GM12872 (cell line): ENCODE measurements around the gene DIAPH1.

Experiments used
- TF ChIP-seq, protein P1 (sequence below): IDR thresholded peaks from 3 replicates; pipeline ENCODE4 v1.5.1; 2011; ENCODE audit warnings: low read depth, mild to moderate bottlenecking, low read length, moderate library complexity; ENCODE audit not compliant: insufficient read depth

Gene DIAPH1

GRCh38 chr5:141608557-141608956, 10.2 kb downstream of the DIAPH1 start:
- TF ChIP-seq, protein P1, sequence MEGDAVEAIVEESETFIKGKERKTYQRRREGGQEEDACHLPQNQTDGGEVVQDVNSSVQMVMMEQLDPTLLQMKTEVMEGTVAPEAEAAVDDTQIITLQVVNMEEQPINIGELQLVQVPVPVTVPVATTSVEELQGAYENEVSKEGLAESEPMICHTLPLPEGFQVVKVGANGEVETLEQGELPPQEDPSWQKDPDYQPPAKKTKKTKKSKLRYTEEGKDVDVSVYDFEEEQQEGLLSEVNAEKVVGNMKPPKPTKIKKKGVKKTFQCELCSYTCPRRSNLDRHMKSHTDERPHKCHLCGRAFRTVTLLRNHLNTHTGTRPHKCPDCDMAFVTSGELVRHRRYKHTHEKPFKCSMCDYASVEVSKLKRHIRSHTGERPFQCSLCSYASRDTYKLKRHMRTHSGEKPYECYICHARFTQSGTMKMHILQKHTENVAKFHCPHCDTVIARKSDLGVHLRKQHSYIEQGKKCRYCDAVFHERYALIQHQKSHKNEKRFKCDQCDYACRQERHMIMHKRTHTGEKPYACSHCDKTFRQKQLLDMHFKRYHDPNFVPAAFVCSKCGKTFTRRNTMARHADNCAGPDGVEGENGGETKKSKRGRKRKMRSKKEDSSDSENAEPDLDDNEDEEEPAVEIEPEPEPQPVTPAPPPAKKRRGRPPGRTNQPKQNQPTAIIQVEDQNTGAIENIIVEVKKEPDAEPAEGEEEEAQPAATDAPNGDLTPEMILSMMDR, result no peak

- TF ChIP-seq, protein P1, result no peak
These were observed 10.8 kb downstream of the DIAPH1 start for GRCh38 chr5:141608046-141608445.

GRCh38 chr5:141605523-141606277, 13.1 kb downstream of the DIAPH1 start:
- TF ChIP-seq, protein P1, result no peak

DNA sequence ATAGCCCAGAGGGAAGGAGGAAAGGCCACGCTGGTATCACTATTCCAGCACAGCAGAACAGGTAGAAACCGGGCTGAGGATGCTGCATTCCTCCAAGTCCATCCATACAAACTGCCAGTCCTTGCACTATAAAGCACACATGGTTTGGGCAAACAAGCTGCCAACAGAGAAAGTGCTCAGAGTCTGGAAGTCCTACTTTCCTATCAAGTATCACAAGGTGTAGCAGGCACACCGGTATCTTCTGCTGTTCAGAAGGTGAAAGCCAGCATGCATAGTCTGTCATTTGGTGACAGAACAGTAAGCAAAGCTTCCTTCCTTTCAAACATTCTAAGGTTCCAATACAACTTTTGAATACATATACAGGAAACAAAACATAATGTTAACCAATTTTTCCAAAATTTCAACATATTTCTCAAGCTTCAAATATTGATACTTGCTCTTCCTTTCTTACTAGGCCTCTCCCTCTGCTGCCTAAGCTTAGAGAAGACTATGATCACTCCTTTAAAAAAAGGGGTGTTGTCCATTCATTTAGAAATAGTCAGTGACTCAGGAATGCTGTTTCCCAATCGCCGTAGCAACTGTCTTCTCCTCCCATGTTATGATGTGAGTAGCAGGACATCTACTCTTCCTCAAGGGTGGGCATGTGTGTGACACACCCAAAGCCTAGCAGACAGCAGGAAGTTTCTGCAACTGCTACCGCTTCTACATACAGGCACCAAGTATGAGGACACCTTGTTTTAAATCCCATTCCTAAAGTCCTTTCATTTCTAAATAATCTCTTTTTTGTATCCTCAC, 14.7 kb downstream of the DIAPH1 start:
- TF ChIP-seq, protein P1, result no peak

DNA sequence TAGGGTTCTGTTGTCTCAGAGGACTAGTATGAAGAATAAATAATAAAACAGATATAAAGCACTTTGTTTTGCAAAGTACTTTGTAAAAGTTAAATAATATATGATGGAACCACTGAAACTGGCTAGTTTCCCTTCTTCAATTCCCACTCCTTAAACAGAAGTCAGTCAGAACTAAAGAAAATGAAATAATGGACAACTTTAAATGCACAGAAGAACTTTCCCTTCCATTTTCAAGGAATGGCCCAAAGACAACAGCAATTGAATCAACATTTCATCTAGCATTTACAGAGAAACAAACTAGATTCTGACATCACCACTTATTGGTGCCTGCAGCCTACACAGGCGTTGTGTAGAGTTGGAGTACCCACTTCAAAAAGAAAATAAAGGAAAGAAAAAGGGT, 16.2 kb downstream of the DIAPH1 start:
- TF ChIP-seq, protein P1, result no peak

GRCh38 chr5:141598391-141599345, 20.1 kb downstream of the DIAPH1 start:
- TF ChIP-seq, protein P1, result no peak
